ENCODE results near the gene RASAL1. TPM values are rescaled to one million over a fixed set of nuclear protein-coding genes. Genes with fewer than 3 reads are reported as not detected.

RASAL1 gene
- total RNA-seq, 2 experiments from 2014 or later: 2.6 to 3.2 TPM

GRCh38 chr12:113054948-113055486, 80.5 kb downstream of the RASAL1 start:
- no peaks in the 10 kb centered on the region for H3K27me3 Mint-ChIP-seq (ENCODE audit: low read depth)
- peak overlapping the region; percentile 5 for H3K4me3 Mint-ChIP-seq
- no peaks in the 10 kb centered on the region for H3K9me3 Mint-ChIP-seq

DNA sequence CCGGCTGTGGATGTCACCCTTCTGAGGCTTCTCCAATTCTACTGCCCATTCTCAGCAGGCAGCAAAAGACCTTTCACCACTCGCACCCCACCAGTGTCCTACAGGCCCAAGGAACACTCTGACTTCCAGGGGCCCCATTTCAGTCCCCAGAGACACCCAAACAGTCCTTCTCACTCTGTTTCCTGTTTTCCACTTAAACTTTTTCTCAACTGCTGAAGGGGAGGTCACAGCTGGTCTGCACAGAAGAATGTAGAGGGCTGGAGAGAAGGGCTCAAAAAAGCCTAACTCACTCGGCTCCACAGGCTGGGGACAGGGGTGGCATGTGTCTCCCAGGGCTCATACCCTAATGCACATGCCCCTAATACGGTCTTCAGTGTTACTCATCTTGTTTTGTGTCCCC, 83.2 kb downstream of the RASAL1 start:
- Mint-ChIP-seq H3K27me3 (ENCODE audit: low read depth) (no peaks in the 10 kb centered on the region), H3K4me1 (ENCODE audit: low read depth) (peaks cover 23% of the 10 kb centered on the region), H3K27ac (no peak overlapping the region), H3K9me3 (no peaks in the 10 kb centered on the region), H3K4me3 (no peak overlapping the region), H3K36me3 (ENCODE audit: low read depth) (no peaks in the 10 kb centered on the region)
- CTCF ChIA-PET: interaction anchor here (2.0 to 5.2 kb wide), 3 partner anchors 46 to 122 kb away, joined by 8 to 84 read pairs (median 52); no protein-coding TSS in a partner anchor
- DNase-seq: no peak
- intact Hi-C loops (cut with micrococcal nuclease): no loop called here

More at GRCh38 chr12:113054948-113055486, 80.5 kb downstream of the RASAL1 start:
- H3K36me3 Mint-ChIP-seq (ENCODE audit: low read depth): no peaks in the 10 kb centered on the region
- CTCF ChIA-PET: interaction anchor here (0.7 to 2.2 kb wide), 3 partner anchors 12 to 98 kb away, joined by 3 to 6 read pairs (median 4); no protein-coding TSS in a partner anchor
- DNase-seq: no peak
- H3K4me1 Mint-ChIP-seq (ENCODE audit: low read depth): peaks cover 21% of the 10 kb centered on the region
- no peak overlapping the region for H3K27ac Mint-ChIP-seq
- intact Hi-C loops (cut with micrococcal nuclease): no loop called here

DNA sequence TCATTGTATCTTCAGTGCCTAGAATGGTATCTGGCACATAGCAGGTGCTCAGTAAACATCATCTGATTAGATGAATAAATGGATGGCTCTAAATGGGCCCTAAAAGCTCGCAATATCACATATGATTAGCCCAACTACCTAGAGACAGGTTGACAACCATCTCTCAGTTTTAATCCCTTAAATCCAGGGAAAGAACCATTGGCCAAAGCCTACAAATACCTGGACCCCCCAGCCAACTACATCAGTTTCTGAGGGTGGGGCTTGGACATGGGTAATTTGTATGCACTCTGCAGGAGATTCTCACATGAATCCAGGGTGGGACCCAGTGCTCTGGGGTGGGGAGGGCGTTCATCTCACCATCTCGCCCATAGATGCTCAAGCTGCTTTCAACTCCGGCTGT, 83.8 kb downstream of the RASAL1 start:
- CTCF ChIA-PET: interaction anchor here (5.0 to 5.2 kb wide), 2 partner anchors 47 to 103 kb away, joined by 52 to 84 read pairs; no protein-coding TSS in a partner anchor
- Mint-ChIP-seq H3K27ac (no peak overlapping the region), H3K36me3 (ENCODE audit: low read depth) (no peaks in the 10 kb centered on the region), H3K27me3 (ENCODE audit: low read depth) (no peaks in the 10 kb centered on the region), H3K9me3 (no peaks in the 10 kb centered on the region), H3K4me1 (ENCODE audit: low read depth) (peaks cover 23% of the 10 kb centered on the region), H3K4me3 (no peak overlapping the region)
- intact Hi-C loops (cut with micrococcal nuclease): no loop called here
- DNase-seq: no peak

DNA sequence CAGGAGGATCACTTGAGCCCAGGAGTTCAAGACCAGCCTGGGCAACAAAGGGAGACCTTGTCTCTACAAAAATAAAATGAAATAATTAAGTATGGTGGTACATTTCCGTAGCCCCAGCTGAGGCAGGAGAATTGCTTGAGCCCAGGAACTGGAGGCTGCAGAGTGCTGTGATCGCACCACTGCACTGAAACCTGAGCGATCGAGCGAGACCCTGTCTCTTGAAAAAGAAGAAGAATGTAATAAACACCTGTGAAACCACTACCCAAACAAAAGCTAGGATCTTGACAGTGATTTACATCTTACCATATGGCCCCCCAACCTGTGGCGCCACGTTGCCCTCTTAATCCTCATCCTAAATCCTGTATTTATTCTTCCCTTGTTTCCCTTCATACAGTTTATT, 84.8 kb downstream of the RASAL1 start:
- Mint-ChIP-seq H3K9me3 (no peaks in the 10 kb centered on the region), H3K27ac (no peak overlapping the region), H3K4me3 (no peak overlapping the region), H3K27me3 (ENCODE audit: low read depth) (no peaks in the 10 kb centered on the region), H3K4me1 (ENCODE audit: low read depth) (peaks cover 18% of the 10 kb centered on the region), H3K36me3 (ENCODE audit: low read depth) (no peaks in the 10 kb centered on the region)
- intact Hi-C loops (cut with micrococcal nuclease): no loop called here
- no peak for DNase-seq
- CTCF ChIA-PET: interaction anchor here (0.8 to 5.2 kb wide), 7 partner anchors 39 to 210 kb away, joined by 3 to 84 read pairs (median 6); no protein-coding TSS in a partner anchor

DNA sequence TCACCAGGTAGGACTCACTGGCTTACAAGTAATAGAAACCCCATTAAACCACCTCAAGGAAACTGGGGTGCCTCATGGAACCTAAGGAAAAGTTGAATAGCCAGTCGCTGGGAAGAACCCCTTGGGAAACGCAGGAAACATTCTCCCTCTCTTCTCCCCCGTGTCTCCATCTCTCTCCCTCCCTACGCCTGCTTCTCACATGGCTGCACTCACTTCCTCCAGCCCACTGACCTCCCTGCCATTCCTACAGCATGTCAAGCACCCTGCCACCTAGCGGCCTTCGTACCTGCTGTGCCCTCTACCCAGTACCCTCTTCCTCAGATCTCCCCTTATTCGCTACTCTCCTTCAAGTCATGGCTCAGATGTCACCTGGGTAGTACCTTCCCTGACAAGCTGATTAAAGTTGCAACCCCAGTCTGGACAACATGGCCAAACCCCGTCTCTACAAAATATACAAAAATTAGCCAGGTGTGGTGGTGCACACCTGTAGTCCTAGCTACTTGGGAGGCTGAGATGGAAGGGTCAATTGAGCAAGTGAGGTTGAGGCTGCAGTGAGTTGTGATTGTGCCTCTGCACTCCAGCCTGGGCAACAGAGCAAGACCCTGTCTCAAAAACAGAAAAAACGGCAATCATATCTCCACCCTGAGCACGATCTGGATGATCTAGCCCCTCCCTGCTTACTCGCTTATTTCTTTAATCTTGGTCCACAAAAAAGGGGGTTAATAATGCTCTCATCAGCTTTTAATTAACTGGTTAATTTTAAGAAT, 85.4 kb downstream of the RASAL1 start:
- Mint-ChIP-seq H3K36me3 (ENCODE audit: low read depth) (no peaks in the 10 kb centered on the region), H3K4me3 (no peak overlapping the region), H3K27me3 (ENCODE audit: low read depth) (no peaks in the 10 kb centered on the region), H3K27ac (no peak overlapping the region), H3K4me1 (ENCODE audit: low read depth) (peaks cover 16% of the 10 kb centered on the region), H3K9me3 (no peaks in the 10 kb centered on the region)
- CTCF ChIA-PET: interaction anchor here (0.8 to 5.2 kb wide), 14 partner anchors 8 to 211 kb away, joined by 3 to 84 read pairs (median 8); partner anchors contain the start of gene RASAL1
- no peak for DNase-seq
- intact Hi-C loops (cut with micrococcal nuclease): loop anchor here (5.0 kb wide), 1 partner anchor 377 kb away; no protein-coding TSS in a partner anchor

Small RNA genes within 50 kb of the gene (microRNA-seq; reads per million reads assigned to microRNA genes)
- gene MIR7106 (ENCODE audit: borderline microRNAs expressed, borderline replicate concordance): 3.3 reads per million

Other genes starting within 250 kb of the RASAL1 start
- 10 to 100 TPM; 41.6 to 41.7 TPM for gene OAS1, start 228.8 kb downstream of the RASAL1 start, total RNA-seq
- 10 to 100 TPM; 26.1 to 28.0 TPM for gene OAS3, start 197.3 kb downstream of the RASAL1 start, total RNA-seq
- gene OAS2, start 157.2 kb downstream of the RASAL1 start, total RNA-seq: 100 to 1,000 TPM; 191 to 196 TPM
- gene DTX1, start 79.0 kb downstream of the RASAL1 start, total RNA-seq: 10 to 100 TPM in 1 of 2 experiments, 1 to 10 TPM in 1; 8.3 to 10.7 TPM
- gene CFAP73, start 14.0 kb upstream of the RASAL1 start, total RNA-seq: 1 to 10 TPM in 1 of 2 experiments, under 1 TPM in 1; 0.57 to 1.3 TPM
- 100 to 1,000 TPM; 114 to 116 TPM for gene DDX54, start 49.7 kb upstream of the RASAL1 start, total RNA-seq
- gene RITA1, start 50.0 kb upstream of the RASAL1 start, total RNA-seq: 10 to 100 TPM; 14.0 to 16.1 TPM
- gene TPCN1, start 85.7 kb upstream of the RASAL1 start, total RNA-seq: 10 to 100 TPM; 47.3 to 49.2 TPM
- gene SLC8B1, start 199.3 kb upstream of the RASAL1 start, total RNA-seq: 10 to 100 TPM; 20.2 to 20.4 TPM
- gene PLBD2, start 222.8 kb upstream of the RASAL1 start, total RNA-seq: 10 to 100 TPM; 13.9 to 14.1 TPM

Data from activated naive CD4-positive, alpha-beta T cell treated with anti-CD3 and anti-CD28 coated beads for 36 hours (primary cell).